Activated effector memory CD4-positive, alpha-beta T cell treated with anti-CD3 and anti-CD28 coated beads, Interleukin-2, amount 50 U/mL, for 16 hours (primary cell): Measurements from ENCODE around the gene MTMR1.

ENCODE experiments used
- DNase-seq: peaks from one replicate; pipeline ENCODE4 v3.0.0-alpha.2; 2020

MTMR1 gene

DNA sequence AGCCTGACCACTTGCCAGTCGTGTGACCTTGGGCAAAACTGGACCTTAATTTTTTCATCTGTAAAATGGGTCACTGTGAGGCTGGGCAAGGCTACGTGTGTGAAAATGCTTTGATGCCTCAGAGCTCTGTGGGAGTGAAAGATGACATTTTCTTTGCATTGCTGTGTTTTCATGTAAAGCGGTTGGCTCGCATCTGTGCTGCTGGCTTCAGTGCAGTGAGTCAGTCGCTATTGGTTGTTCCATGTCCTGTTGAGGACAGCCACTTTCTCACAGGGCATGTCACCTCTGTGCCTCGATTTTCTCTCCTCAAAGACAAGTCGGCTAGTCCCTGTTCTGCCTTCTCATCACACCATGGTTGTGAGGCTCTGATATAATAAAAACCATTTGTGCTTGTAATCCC lies 4.4 kb downstream of the MTMR1 start:
- DNase-seq, result no peak

DNA sequence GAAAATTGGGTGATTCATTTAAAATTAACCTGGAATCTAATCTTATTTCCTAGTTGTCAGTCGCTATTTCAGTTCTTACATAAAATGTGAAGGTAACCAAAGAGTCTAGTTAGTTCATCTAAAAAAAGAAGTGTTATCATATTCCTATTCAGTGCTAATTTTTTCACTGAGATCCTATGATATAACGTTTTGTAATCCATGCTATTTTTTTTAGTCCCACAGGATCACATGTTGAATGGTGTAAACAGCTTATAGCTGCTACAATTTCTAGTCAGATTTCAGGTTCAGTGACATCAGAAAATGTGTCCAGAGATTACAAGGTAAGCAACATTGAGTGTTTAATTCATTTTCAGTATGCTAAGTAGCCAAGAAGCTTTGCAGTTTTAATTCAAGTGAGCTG lies 5.8 kb downstream of the MTMR1 start:
- DNase-seq, result no peak

GRCh38 chrX:150700107-150700506 lies 6.9 kb downstream of the MTMR1 start:
- no peak for DNase-seq

- DNase-seq, result no peak
Observed at GRCh38 chrX:150701377-150701776, 8.2 kb downstream of the MTMR1 start.

DNA sequence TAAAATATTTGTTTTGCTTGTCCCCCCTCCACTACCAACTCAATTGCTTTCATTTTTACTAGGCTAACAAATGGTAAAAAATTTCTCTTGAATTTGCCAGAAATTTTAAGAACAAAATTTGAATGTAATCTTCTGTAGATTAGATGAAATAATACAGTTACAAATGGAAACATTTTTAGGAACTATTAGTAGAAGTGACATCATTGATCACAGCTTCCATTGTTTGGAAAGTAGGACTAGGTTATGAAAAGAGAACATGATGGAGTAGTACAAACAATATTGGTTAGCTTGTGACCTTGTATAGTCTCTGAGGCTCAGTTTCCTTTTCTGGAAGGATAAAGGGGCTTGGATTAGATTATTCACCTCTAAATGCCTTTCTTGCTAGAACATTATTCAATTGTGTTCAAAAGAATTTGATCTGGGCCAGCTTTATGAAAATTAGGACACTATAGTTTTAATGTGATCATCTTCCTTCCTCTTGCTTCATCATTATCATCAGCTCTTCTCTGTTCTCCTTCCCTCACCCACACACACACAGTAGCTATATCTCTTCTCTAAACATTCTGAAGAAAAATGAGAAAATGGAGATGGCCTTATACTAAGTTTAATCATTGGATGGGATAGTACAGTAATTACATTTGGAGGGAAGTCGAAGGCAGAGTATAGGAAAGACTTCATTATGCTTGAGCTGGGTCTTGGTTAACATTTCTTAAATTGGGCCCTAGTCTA lies 9.9 kb downstream of the MTMR1 start:
- DNase-seq, result no peak

DNA sequence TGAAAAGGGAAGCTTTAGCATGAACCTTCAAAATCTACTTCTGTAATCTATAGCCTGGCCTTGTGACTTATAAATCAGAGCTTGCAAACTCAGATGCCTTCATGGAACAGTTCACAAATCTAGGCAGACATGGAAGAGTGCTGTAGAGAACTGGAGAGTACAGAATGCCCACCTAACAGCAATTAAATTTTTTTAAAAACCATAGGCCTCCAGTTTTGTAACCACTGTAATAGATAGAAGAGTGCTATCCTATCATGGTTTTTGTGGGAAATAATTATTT lies 10.4 kb downstream of the MTMR1 start:
- DNase-seq, result no peak

DNA sequence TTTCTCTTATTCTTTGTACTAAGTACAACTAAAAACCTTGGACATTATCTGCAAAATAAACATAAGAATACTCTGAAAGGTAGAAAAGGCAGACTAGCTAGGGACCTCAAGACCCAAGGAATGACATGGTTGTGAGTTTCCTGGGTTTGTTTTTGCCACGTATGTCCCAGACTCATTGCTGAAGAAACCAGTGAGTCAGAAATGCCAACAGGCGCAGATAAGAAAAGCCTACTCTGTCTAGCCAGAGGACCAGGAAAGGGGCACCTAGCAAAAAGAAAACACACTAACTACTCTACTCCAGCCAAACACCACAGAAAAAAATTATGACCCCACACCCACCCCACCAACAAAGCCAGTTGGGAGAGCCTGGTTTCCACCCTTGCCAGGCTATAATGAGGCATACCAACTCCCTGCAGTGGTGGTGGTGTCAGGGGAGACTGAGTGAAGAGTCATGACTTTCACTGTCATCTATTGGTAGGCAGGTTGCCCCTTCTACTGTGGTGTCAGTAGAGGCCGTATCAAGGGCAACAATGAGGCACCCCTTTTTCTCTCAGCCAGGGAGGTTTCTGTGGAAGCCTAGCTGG lies 10.9 kb downstream of the MTMR1 start:
- DNase-seq, result no peak

DNA sequence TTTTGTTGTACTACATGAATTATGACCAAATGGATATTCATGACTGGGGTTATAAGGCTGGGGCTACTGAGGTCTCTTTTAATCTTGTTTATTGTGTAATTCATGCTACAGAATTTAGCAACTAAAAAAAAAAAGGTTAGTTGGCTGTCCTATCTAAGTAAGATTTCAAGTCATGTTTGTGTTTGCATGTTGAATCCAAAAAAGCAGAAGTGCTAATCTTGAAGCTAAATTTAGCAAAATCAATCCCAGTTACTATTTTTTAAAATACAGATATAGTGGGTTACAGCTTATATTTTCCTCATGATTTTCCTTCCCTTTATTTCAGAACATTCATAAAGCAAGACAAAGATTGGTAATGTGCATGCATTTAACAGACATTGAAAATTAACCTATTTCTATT lies 19.4 kb downstream of the MTMR1 start:
- DNase-seq, result no peak

DNA sequence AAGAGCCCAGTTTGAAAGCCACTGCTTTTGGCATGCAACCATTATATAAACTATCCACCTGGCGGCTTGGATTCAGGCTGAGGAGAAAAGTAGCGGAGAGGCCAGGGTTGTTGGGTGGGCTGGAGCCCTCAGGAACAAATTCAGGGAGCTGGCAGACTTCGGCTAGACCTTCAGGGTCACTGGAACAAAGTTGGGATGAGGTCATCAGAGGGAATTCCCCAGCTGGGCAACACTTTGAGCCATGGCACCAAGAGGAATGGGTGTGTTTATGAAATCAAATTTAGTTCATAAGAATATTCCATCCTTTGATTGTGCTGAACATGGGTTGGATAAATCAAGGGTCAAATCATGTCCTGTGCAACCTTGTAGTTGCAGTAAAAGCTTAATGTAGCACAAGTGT lies 22.0 kb downstream of the MTMR1 start:
- DNase-seq, result no peak

GRCh38 chrX:150719621-150720020 lies 26.4 kb downstream of the MTMR1 start:
- no peak for DNase-seq

- no peak for DNase-seq
Observed at GRCh38 chrX:150729956-150730355, 36.8 kb downstream of the MTMR1 start.

DNA sequence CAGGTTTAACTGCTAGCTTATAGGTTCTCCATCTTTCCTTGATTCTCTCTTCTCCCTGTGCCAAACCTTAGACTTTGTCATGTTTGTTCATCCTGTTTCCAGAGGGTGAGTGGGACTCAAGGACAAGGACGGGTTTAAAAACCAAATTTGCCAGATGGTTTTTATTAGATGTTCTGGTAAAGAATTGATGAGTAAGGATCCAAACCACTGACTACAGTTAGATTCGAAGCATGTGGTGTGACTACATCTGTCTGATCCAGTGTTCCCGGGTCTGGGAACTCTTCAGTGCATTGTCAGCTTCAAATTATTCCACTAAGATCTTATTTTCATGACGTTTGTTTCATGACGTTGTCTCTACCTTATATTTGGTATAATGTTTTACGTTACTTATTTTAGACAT lies 37.5 kb downstream of the MTMR1 start:
- no peak for DNase-seq

DNA sequence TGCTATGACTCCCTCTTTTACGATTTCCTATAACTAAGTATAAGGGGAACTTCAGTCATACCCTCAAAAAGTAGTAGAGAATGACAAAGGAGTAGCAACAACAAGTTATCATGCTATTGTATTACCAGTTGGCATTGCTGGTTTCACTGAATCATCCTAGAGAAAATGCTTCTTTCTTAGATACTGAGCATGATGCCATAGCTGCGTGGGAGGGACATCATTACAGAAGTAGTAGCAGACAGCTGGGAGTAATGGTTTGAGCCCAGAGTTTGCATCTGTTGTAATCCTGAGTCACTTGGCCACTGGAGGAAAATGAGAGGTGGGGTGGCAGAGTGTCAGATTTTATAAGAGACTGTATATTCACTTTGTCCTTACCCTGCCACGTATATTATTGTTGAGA lies 38.6 kb downstream of the MTMR1 start:
- DNase-seq, result peak; percentile 70

GRCh38 chrX:150736475-150736874 lies 43.3 kb downstream of the MTMR1 start:
- no peak for DNase-seq

GRCh38 chrX:150752124-150752523 lies 58.9 kb downstream of the MTMR1 start:
- no peak for DNase-seq

DNA sequence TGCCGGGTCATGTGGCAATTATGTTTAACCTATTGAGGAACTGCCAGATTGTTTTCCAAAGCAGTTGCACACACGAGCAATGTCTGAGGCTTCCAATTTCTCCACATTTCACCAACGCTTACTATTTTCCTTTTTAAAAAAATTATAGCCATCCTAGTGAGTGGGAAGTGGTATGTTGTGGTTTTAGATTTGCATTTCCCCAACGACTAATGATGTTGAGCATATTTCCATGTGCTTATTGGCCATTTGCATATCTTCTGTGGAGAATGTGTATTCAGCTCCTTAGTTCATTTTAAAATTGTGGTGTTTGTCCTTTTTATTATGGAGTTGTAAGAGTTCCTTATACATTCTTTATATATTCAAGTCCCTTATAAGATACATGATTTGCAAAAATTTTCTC lies 60.2 kb downstream of the MTMR1 start:
- DNase-seq, result no peak

DNA sequence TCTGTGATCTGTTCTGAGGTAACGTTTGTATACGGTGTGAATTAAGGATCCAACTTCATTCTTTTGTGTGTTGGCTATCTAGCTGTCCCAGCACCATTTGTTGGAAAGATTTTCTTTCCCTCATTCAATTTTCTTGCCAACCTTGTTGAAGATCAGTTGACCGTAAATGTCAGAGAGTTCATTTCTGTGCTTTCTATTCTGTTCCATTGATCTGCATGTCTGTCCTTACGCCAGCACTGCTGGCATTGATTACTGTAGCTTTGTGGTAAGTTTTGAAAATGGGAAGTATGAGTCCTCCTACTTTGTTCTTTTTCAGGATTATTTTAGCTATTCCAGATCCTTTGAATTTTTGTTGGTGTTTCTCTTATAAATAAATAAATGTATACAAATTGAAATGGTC lies 60.8 kb downstream of the MTMR1 start:
- no peak for DNase-seq

DNA sequence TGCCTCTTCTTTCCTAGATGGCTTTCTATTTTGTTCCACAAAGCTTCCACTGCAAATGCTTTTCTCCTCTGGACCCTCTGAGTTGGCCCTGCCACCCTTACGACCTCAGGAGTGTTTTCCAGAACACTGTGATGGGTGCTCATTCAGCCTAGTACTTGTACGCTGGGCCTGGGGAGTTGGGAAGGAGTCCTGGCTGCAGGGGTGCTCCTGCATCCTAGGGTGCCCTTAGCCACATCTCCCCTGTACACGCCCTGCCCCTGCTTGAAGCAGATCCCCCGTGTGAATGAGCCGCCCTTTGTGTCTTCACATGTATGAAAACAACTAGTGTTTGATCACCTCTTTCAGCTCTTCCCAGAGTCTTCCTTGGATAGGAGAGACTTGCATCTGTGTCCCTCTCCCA lies 64.2 kb downstream of the MTMR1 start:
- no peak for DNase-seq

GRCh38 chrX:150759568-150760416 lies 66.6 kb downstream of the MTMR1 start:
- no peak for DNase-seq

GRCh38 chrX:150761176-150761818 lies 68.1 kb downstream of the MTMR1 start:
- DNase-seq, result no peak

- no peak for DNase-seq
Observed at GRCh38 chrX:150761819-150762216, 68.6 kb downstream of the MTMR1 start.

DNA sequence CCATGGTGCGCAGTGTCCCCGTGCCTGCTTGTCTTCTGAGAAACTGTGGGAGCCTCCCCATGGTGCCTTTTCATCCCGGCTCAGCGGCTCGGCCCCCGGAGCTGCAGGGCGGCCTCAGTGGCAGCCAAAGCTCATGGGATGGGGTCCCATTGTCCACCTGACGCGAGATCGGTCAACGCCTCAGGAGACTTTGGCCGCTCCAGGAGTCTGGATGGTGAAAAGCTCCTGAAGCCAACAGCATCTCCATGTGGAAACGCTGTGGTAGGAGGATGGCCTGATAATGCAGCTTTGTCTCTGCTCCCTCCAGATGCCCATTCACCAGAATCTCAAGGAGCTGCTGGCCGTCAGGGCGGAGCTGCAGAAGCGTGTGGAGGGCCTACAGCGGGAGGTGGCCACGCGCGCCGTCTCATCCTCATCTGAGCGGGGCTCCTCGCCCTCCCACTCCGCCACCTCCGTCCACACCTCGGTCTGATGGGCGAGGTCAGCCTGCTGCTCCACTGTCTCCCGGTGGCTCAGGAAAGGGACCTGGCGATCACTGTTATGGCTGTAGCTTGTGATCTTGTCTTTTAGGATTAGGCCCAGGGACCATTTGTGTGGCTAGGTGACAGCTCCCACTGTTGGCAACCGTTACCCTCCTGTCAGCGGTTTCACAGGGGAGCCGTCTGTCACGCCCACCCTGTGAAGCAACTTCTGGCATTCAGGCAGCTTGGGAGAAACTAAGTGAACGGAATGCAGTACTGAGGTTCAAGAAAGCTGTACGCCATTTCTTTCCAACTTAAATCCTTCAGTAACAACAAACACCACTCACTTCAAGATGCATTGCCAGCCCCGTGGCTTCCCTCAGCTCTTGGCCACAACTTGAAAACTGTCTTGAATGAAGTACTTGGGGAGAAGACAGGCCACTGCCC lies 69.3 kb downstream of the MTMR1 start:
- DNase-seq, result no peak

- DNase-seq, result no peak
Observed at GRCh38 chrX:150763303-150763797, 70.2 kb downstream of the MTMR1 start.
